Activated naive CD8-positive, alpha-beta T cell treated with anti-CD3 and anti-CD28 coated beads, Interleukin-2, amount 50 U/mL, for 16 hours (primary cell): ENCODE data around the gene HMOX1.

ENCODE experiments used
- DNase-seq: peaks from one replicate; pipeline ENCODE4 v3.0.0-alpha.2; 2020; ENCODE audit warnings: low read depth, low spot score

Gene HMOX1

GRCh38 chr22:35403356-35403755, 22.5 kb downstream of the HMOX1 start:
- DNase-seq = no peak

GRCh38 chr22:35404176-35404575, 23.3 kb downstream of the HMOX1 start:
- DNase-seq = no peak

- DNase-seq = no peak
Measured at GRCh38 chr22:35406443-35406842, 25.5 kb downstream of the HMOX1 start.

- no peak for DNase-seq
Measured at GRCh38 chr22:35407362-35407761, 26.5 kb downstream of the HMOX1 start.

GRCh38 chr22:35409783-35410662, 29.1 kb downstream of the HMOX1 start:
- DNase-seq = no peak

GRCh38 chr22:35410663-35411034, 29.8 kb downstream of the HMOX1 start:
- no peak for DNase-seq

- no peak for DNase-seq
Measured at GRCh38 chr22:35411102-35411501, 30.2 kb downstream of the HMOX1 start.

- no peak for DNase-seq
Measured at GRCh38 chr22:35413624-35414023, 32.7 kb downstream of the HMOX1 start.

GRCh38 chr22:35417606-35418005, 36.7 kb downstream of the HMOX1 start:
- no peak for DNase-seq

GRCh38 chr22:35418088-35418487, 37.2 kb downstream of the HMOX1 start:
- DNase-seq = no peak

GRCh38 chr22:35418731-35419130, 37.8 kb downstream of the HMOX1 start:
- no peak for DNase-seq

- DNase-seq = no peak
Measured at GRCh38 chr22:35419756-35420155, 38.9 kb downstream of the HMOX1 start.

GRCh38 chr22:35421121-35421520, 40.2 kb downstream of the HMOX1 start:
- DNase-seq = no peak

- DNase-seq = no peak
Measured at GRCh38 chr22:35422145-35422544, 41.2 kb downstream of the HMOX1 start.

GRCh38 chr22:35422936-35423335, 42.0 kb downstream of the HMOX1 start:
- DNase-seq = no peak

GRCh38 chr22:35424081-35424480, 43.2 kb downstream of the HMOX1 start:
- DNase-seq = no peak

GRCh38 chr22:35424761-35425160, 43.9 kb downstream of the HMOX1 start:
- DNase-seq = no peak

- DNase-seq = no peak
Measured at GRCh38 chr22:35425546-35425945, 44.6 kb downstream of the HMOX1 start.

GRCh38 chr22:35425971-35426800, 45.3 kb downstream of the HMOX1 start:
- DNase-seq = no peak

- no peak for DNase-seq
Measured at GRCh38 chr22:35426801-35427140, 45.9 kb downstream of the HMOX1 start.

- peak; percentile 33 for DNase-seq
Measured at GRCh38 chr22:35430897-35431322, 50.0 kb downstream of the HMOX1 start.

- no peak for DNase-seq
Measured at GRCh38 chr22:35431483-35432227, 50.8 kb downstream of the HMOX1 start.
